Measurements from ENCODE around the gene MEI4. TPM values are rescaled to one million over a fixed set of nuclear protein-coding genes. Genes with fewer than 3 reads are reported as not detected.

The MEI4 gene
- total and polyA plus RNA-seq, 2 of the 8 experiments (the other 6 are each of a cell fraction or from before 2014, with no cell fraction given), result 0.05 to 0.24 TPM

- Histone ChIP-seq H2AK5ac (ENCODE audit: low read depth, low read length) (no peak overlapping the region), H3K27me3 (replicated peaks in 1 of 4; ENCODE audit: control insufficient read depth in 3 of 4, extremely low read depth in 1 of 4, insufficient read depth in 3 of 4, low read length in 3 of 4) (no peaks in the 10 kb centered on the region), H2BK12ac (ENCODE audit: low read depth, low read length) (no peak overlapping the region), H3K79me1 (ENCODE audit: low read depth, low read length) (no peaks in the 10 kb centered on the region), H3K23me2 (ENCODE audit: low read depth, low read length) (no peaks in the 10 kb centered on the region), H4K91ac (replicated peaks; ENCODE audit: insufficient read length, low read length) (no peak overlapping the region), H3K18ac (ENCODE audit: extremely low read depth, low read length) (no peak overlapping the region), H3K36me3 (ENCODE audit: control insufficient read depth in 2 of 4, insufficient read depth in 4 of 4, low read length in 3 of 4) (no peaks in the 10 kb centered on the region), H2BK5ac (ENCODE audit: low read depth, low read length) (no peak overlapping the region), H2BK15ac (ENCODE audit: low read length) (no peak overlapping the region), H4K20me1 (replicated peaks in 1 of 2; ENCODE audit: control insufficient read depth in 1 of 2, insufficient read depth in 2 of 2, low read length in 2 of 2) (no peaks in the 10 kb centered on the region), H2BK120ac (replicated peaks; ENCODE audit: low read depth, low read length) (no peak overlapping the region), H3K27ac (ENCODE audit: low read depth, low read length) (no peak overlapping the region), H3K79me2 (ENCODE audit: control insufficient read depth in 1 of 2, insufficient read depth in 2 of 2, low read length in 2 of 2) (no peaks in the 10 kb centered on the region), H3K4me1 (replicated peaks in 1 of 4; ENCODE audit: control insufficient read depth in 3 of 4, insufficient read depth in 4 of 4, low read length in 3 of 4) (no peaks in the 10 kb centered on the region), H3K56ac (replicated peaks; ENCODE audit: insufficient read length, low read depth, low read length) (peak overlapping the region; percentile 46), H3K4me3 (ENCODE audit: extremely low read depth in 1 of 4, insufficient read depth in 2 of 4, low read depth in 3 of 4, low read length in 4 of 4) (no peak overlapping the region), H4K8ac (ENCODE audit: extremely low read depth, insufficient read depth, low read length) (no peak overlapping the region), H3K4ac (replicated peaks; ENCODE audit: insufficient read length, low read depth, low read length) (no peak overlapping the region), H3K23ac (ENCODE audit: insufficient read length) (no peak overlapping the region), H4K5ac (ENCODE audit: insufficient read length, low read depth, low read length) (no peak overlapping the region), H2AFZ (ENCODE audit: low read length) (no peak overlapping the region), H3K14ac (ENCODE audit: insufficient read length) (no peak overlapping the region), H3K9ac (replicated peaks in 1 of 4; ENCODE audit: extremely low read depth in 1 of 4, low read depth in 3 of 4, low read length in 3 of 4) (no peak overlapping the region), H3K9me3 (ENCODE audit: insufficient read depth in 2 of 2, low read depth in 1 of 2, low read length in 1 of 2) (no peaks in the 10 kb centered on the region), H3K4me2 (ENCODE audit: insufficient read depth in 1 of 2, low read depth in 2 of 2, low read length in 2 of 2) (no peak overlapping the region), H2BK20ac (ENCODE audit: low read length) (no peak overlapping the region)
- FAIRE-seq, result peak; percentile 58
- no peak for DNase-seq (ENCODE audit: low read depth in 1 of 2, low spot score in 2 of 2)
- TF ChIP-seq SIX5 (IDR thresholded peaks at IDR 0.05; ENCODE audit: low read depth, low read length) (no peak), RAD21 (IDR thresholded peaks at IDR 0.05 in 1 of 2, conservative IDR thresholded peaks at IDR 0.05 in 1 of 2; ENCODE audit: low read depth in 2 of 2, low read length in 2 of 2) (peak; percentile 67 to 71)
- TF ChIP-seq, protein P1, sequence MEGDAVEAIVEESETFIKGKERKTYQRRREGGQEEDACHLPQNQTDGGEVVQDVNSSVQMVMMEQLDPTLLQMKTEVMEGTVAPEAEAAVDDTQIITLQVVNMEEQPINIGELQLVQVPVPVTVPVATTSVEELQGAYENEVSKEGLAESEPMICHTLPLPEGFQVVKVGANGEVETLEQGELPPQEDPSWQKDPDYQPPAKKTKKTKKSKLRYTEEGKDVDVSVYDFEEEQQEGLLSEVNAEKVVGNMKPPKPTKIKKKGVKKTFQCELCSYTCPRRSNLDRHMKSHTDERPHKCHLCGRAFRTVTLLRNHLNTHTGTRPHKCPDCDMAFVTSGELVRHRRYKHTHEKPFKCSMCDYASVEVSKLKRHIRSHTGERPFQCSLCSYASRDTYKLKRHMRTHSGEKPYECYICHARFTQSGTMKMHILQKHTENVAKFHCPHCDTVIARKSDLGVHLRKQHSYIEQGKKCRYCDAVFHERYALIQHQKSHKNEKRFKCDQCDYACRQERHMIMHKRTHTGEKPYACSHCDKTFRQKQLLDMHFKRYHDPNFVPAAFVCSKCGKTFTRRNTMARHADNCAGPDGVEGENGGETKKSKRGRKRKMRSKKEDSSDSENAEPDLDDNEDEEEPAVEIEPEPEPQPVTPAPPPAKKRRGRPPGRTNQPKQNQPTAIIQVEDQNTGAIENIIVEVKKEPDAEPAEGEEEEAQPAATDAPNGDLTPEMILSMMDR (IDR thresholded peaks at IDR 0.05; ENCODE audit: control extremely low read depth in 1 of 3, insufficient read depth in 1 of 3, low read depth in 1 of 3, low read length in 3 of 3), result peak in 2 of 3 experiments; percentile 49 to 71; a peak in 2 of 4 replicates
- ChIA-PET CTCF (ENCODE audit: partially characterized antibody) (interaction anchor here (0.6 to 2.9 kb wide), 37 partner anchors 9 to 1223 kb away, joined by 3 to 27 read pairs (median 4); partner anchors contain the start of gene HTR1B), POLR2A (ENCODE audit: partially characterized antibody) (no interaction called here)
- WGBS, 2 experiments (ENCODE audit: extremely low coverage in 1 of 2, insufficient coverage in 1 of 2, insufficient read length in 1 of 2, insufficient replicate concordance in 2 of 2, low coverage in 1 of 2, low lambda C conversion rate in 2 of 2, missing lambda C conversion rate in 1 of 2), result 89% methylated on average over 1 of the region's 1 CpG; no CpG with 5 or more reads in 1 of the 2 experiments
Observed at GRCh38 chr6:77620278-77620882, 32.5 kb upstream of the MEI4 start.

All from H1 (cell line).